ENCODE measurements around the gene PKP1.

The PKP1 gene

DNA sequence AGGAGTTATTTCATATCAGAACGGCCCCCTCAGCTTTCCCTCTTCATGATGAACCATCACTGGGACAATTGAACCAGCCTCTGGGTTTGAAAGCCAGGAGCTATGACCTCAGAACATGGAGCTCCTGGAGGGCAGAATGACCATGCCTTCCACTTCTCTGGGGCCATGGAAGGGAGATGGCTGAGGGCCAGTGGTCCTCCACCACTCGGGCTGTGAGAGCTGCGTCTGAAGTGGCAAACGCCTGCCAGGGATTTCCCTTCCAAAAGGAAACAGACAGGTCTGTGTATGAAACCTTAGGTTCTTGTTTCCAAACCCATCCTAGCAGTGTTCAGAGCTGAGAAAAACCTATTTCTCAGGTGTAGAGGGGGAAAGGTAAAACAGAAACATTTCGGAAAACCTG lies 22.5 kb downstream of the PKP1 start:
- no peak for DNase-seq (ENCODE audit: insufficient read length, low spot score)
- FAIRE-seq: no peak
- TF ChIP-seq, protein P1, sequence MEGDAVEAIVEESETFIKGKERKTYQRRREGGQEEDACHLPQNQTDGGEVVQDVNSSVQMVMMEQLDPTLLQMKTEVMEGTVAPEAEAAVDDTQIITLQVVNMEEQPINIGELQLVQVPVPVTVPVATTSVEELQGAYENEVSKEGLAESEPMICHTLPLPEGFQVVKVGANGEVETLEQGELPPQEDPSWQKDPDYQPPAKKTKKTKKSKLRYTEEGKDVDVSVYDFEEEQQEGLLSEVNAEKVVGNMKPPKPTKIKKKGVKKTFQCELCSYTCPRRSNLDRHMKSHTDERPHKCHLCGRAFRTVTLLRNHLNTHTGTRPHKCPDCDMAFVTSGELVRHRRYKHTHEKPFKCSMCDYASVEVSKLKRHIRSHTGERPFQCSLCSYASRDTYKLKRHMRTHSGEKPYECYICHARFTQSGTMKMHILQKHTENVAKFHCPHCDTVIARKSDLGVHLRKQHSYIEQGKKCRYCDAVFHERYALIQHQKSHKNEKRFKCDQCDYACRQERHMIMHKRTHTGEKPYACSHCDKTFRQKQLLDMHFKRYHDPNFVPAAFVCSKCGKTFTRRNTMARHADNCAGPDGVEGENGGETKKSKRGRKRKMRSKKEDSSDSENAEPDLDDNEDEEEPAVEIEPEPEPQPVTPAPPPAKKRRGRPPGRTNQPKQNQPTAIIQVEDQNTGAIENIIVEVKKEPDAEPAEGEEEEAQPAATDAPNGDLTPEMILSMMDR (IDR thresholded peaks at IDR 0.05; ENCODE audit: insufficient read depth, missing control alignments): no peak

DNA sequence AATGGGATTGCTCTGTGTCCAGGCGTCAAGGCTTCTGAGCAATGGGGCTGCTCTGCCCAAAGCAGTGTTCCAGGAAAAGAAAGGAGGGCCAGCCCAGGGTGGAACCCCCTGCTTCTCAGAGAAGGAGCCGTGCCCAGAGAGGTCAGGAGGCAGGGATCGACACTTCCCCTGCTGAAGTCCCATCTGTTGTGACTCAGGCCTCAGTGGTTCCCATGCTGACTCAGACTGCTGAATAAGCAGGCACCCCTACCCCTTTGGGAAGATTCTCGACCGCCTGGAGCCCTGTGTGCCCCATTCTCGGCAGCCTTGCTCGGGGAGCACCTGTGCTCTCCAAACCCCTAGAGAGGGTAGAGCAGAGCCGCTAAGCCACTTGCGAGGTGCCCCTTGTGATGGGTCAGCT lies 23.9 kb downstream of the PKP1 start:
- TF ChIP-seq, protein P1 (IDR thresholded peaks at IDR 0.05; ENCODE audit: insufficient read depth, missing control alignments): no peak
- DNase-seq (ENCODE audit: insufficient read length, low spot score): no peak
- no peak for FAIRE-seq

DNA sequence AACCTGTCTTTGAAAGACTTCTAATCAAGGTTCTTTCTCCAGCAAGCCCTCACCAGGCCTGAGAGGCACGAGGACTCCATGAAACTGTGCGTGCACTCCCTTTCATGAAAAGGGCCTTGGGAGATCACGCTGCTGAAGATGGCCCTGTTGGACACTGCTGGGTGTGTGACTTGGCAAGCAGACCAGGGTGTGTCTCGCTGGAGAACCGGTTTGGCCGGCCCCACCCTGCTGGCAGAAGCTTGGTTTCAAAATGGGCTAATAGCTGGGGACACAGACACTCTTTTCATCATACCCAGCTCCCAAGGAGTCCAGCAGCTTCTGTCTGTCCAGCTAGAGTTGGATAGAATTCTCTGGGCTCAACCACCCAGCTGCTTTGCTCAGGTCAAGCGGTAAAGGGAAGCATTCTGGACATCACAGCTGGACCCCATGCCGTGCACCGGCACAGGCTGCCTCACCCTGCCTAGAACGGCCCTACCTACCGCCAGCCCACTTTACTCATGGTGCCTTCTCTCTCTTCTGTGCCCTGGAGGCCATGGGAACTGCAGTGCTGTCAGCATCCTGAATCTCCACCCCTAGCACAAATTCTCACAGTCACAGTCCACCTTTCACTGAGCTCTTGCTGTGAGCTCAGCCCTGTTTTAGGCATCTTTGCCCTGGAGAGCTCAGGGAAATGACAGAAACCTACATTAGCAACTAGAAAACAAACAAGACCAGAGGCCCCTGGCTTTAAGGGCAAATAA lies 24.6 kb downstream of the PKP1 start:
- FAIRE-seq (no peak), DNase-seq (ENCODE audit: insufficient read length, low spot score) (no peak)
- TF ChIP-seq, protein P1 (IDR thresholded peaks at IDR 0.05; ENCODE audit: insufficient read depth, missing control alignments): no peak

DNA sequence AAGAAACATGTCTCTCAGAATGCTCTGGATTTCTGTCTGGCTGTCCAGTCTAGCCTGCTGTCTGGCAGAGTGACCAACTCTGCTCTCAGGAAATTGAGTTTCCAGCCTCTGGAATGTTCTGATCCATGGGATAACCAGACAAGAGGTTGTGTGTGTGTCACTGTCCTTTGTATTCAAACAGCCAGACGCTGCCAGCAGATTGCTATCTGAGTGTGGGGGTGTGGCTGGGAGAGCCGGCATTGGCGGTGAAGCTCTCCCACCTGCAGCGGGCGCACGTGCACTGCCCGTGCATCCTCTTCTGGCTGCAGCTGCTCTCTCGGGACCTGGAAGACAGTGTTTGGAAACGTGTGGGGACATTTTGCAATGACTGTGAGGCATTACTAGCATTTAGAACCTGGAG lies 26.1 kb downstream of the PKP1 start:
- DNase-seq (ENCODE audit: insufficient read length, low spot score) (no peak), FAIRE-seq (no peak)
- TF ChIP-seq, protein P1 (IDR thresholded peaks at IDR 0.05; ENCODE audit: insufficient read depth, missing control alignments): peak; percentile 56

DNA sequence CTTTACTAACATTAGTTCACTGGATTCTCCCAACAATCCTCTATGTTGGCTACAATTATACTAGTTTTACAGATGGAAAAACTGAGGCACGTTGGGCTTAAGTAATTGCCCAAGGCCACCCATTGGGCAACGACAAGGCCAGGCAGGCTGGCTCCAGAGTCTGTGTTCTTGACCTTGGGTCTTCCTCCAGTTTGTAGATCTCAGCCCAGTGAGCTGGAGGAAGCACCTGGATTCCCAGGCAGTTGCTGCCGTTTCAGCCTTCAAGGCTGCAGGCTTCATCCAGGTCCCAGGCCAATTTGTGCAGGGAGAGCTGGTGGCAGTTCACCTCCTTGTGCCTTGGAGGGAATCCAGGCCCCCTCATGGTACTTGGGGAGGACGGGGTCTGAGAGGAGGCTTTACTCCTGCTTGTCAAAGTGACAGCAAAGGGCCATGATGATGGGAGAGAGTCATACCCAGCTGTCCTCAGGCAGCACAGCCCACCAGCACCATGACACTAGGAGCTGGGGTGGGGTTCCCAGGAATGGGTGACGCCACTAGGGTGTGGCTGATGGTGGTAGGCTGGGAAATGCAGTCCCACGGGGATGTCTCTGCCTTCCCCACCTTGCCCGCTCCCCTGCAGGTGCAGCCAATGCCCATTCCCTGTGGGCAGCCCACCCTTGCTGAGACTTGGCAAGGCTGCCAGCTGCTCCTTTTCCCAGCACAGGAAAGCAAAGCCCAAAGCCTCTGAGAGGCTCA lies 27.1 kb downstream of the PKP1 start:
- no peak for DNase-seq (ENCODE audit: insufficient read length, low spot score)
- no peak for FAIRE-seq
- TF ChIP-seq, protein P1 (IDR thresholded peaks at IDR 0.05; ENCODE audit: insufficient read depth, missing control alignments): no peak

DNA sequence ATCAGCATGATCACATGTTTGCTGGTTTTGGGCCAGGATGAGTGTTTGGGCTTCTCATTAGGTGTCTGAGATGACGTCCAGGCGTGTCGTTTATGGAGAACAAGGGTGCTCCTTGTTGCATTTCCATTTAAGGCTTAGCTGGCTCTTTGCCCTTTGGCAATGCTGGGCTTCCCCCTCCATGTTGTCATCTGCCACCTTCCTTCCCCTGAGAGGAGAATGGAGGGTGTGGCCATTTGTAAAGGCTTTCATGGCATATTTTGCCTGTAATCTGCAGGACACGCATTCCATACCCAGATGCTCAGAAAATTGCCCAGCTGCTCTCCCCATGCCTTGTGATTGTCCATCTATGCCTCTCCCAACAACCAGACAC lies 27.7 kb downstream of the PKP1 start:
- DNase-seq (ENCODE audit: insufficient read length, low spot score): no peak

More for the DNA sequence above, 27.7 kb downstream of the PKP1 start:
- FAIRE-seq: no peak
- TF ChIP-seq, protein P1 (IDR thresholded peaks at IDR 0.05; ENCODE audit: insufficient read depth, missing control alignments): no peak

Measured in D721Med (cell line).